Measurements from ENCODE around the gene ADARB1.

GRCh38 chr21:45029298-45029947 is 45.0 kb upstream of the ADARB1 start:
- no peak for TF ChIP-seq CTCF (IDR thresholded peaks at IDR 0.05; ENCODE audit: low read length)
- no peak for TF ChIP-seq EZH2 (IDR thresholded peaks at IDR 0.05; ENCODE audit: borderline replicate concordance, low read length)

Data from OCI-LY1 (cell line).